ENCODE data around the gene RASGRF2. TPM values are rescaled to one million over a fixed set of nuclear protein-coding genes. Genes with fewer than 3 reads are reported as not detected.

Gene RASGRF2
- total RNA-seq, 4 donors from 2014 or later, result 19.5 to 45.3 (median 34.6) TPM

DNA sequence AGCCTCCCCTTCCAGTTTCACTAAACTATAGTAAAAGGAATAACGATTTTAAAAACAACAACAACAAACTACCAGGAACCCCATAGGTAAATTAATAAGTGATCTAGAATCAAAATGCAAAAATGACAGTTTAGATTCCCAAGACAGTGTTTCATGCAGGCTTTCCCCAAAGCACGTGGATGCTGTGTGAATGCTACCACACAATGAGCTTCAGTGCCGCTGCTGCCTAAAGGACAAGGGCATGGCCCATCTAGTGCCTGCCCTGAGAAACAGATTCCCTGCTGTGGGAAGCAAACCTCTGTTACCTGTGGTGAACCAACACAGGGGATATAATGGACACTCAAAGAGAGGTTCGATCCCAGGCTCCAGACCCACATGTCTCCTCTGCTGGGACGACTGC, 249.2 kb downstream of the RASGRF2 start:
- Histone ChIP-seq H3K27ac (no peak overlapping the region), H3K4me1 (no peaks in the 10 kb centered on the region), H3K4me3 (no peak overlapping the region), H3K27me3 (no peaks in the 10 kb centered on the region), H3K36me3 (peaks cover 0 to 14% (median 0%) of the 10 kb centered on the region in 3 donors), H3K9me3 (no peaks in the 10 kb centered on the region)
- DNase-seq (ENCODE audit: low spot score in 2 of 2), result no peak
- TF ChIP-seq, protein P1, sequence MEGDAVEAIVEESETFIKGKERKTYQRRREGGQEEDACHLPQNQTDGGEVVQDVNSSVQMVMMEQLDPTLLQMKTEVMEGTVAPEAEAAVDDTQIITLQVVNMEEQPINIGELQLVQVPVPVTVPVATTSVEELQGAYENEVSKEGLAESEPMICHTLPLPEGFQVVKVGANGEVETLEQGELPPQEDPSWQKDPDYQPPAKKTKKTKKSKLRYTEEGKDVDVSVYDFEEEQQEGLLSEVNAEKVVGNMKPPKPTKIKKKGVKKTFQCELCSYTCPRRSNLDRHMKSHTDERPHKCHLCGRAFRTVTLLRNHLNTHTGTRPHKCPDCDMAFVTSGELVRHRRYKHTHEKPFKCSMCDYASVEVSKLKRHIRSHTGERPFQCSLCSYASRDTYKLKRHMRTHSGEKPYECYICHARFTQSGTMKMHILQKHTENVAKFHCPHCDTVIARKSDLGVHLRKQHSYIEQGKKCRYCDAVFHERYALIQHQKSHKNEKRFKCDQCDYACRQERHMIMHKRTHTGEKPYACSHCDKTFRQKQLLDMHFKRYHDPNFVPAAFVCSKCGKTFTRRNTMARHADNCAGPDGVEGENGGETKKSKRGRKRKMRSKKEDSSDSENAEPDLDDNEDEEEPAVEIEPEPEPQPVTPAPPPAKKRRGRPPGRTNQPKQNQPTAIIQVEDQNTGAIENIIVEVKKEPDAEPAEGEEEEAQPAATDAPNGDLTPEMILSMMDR (IDR thresholded peaks at IDR 0.05), result no peak
- no peak for TF ChIP-seq EP300 (IDR thresholded peaks at IDR 0.05)
- TF ChIP-seq POLR2A (IDR thresholded peaks at IDR 0.05), result no peak
- WGBS, 2 donors, result 81 to 90% methylated on average over 5 of the region's 5 CpGs

DNA sequence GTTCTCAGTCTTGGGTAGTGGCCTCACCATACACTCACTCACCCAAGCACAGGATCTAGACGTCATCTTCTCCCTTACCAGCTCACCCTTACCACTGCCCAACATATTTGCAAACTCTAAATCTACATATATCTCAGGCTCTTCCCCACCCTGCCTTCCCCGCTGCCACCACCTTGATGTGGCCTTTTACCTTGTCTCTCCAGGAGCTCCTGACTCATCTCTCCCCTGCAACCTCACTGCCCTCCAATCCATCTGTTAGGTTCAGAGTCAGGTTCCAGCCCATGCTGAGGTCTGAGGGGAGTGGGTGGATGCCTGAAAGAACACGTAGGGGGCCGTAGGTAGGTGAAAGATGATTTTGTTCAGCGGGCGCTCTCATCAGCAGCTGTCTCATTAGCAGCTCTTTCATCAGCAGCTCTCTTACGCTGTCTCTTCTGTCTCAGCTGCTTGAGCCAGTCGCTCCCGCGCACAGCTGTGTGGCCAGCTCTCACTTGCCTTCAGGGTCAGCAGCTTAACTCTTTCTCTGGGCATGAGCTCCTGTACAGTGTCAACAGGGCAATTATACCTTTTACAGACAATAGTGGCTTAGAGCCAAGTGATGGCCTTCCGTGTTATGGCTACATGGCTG, 249.8 kb downstream of the RASGRF2 start:
- DNase-seq (ENCODE audit: low spot score in 2 of 2), result no peak
- Histone ChIP-seq H3K27ac (no peak overlapping the region), H3K4me3 (no peak overlapping the region), H3K27me3 (no peaks in the 10 kb centered on the region), H3K4me1 (no peaks in the 10 kb centered on the region), H3K9me3 (no peaks in the 10 kb centered on the region), H3K36me3 (peaks cover 0 to 15% (median 0%) of the 10 kb centered on the region in 3 donors)
- WGBS, 2 donors, result 92 to 93% methylated on average over 11 of the region's 11 CpGs
- TF ChIP-seq, protein P1 (IDR thresholded peaks at IDR 0.05), result no peak
- no peak for TF ChIP-seq EP300 (IDR thresholded peaks at IDR 0.05)
- no peak for TF ChIP-seq POLR2A (IDR thresholded peaks at IDR 0.05)

DNA sequence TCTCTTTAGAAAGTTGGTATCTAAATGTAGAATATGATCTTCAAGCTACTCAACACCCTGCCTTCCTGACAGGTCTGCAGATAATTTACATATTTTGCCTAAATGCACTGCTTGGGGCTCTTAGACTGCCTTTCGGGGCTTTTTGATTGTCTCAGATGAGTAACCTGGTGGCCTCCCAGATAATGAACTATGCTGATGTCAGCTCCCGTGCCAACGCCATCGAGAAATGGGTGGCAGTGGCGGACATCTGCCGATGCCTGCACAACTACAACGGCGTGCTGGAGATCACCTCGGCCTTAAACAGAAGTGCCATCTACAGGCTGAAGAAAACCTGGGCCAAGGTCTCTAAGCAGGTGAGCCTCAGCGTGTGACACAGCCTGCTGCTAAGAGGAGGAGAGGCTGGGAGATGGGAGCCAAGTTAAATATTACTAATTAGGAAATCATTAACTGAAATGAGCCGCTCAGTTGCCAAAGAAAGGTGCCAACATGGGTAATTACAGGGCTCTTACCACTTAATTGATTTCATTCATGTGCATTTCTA, 252.1 kb downstream of the RASGRF2 start:
- H3K4me3 ChIP-seq, result no peak overlapping the region
- peaks cover 0 to 15% (median 0%) of the 10 kb centered on the region in 3 donors for H3K36me3 ChIP-seq
- DNase-seq (ENCODE audit: low spot score in 2 of 2), result no peak
- no peak overlapping the region for H3K27ac ChIP-seq
- H3K9me3 ChIP-seq, result no peaks in the 10 kb centered on the region
- no peak for TF ChIP-seq POLR2A (IDR thresholded peaks at IDR 0.05)
- TF ChIP-seq EP300 (IDR thresholded peaks at IDR 0.05), result no peak
- 86 to 94% methylated on average over 11 of the region's 11 CpGs for WGBS, 2 donors
- no peaks in the 10 kb centered on the region for H3K27me3 ChIP-seq
- H3K4me1 ChIP-seq, result no peaks in the 10 kb centered on the region

DNA sequence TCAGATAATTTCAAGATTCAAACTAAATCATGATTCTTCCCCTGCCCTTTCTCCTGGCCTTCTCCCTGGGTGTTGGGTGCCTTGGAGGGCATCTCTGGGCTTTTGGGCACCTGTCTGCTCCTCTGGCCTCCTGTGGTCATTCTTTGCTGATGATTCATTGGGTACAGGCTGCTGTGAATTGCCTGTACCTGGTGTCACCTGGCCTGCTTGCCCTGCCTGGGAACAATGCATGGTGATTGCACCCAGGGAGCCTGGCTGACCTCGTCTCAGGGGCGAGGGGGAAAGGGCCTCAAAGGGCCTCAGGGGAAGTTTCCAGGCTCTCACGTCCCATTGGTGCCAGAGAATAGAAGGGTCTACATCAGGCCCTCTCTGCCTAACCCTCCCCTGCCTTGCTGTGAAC, 252.9 kb downstream of the RASGRF2 start:
- TF ChIP-seq EP300 (IDR thresholded peaks at IDR 0.05) (no peak), POLR2A (IDR thresholded peaks at IDR 0.05) (no peak)
- TF ChIP-seq, protein P1 (IDR thresholded peaks at IDR 0.05), result no peak
- H3K4me3 ChIP-seq, result no peak overlapping the region
- no peaks in the 10 kb centered on the region for H3K4me1 ChIP-seq
- H3K27me3 ChIP-seq, result no peaks in the 10 kb centered on the region
- H3K9me3 ChIP-seq, result no peaks in the 10 kb centered on the region
- peaks cover 0 to 18% (median 0%) of the 10 kb centered on the region in 3 donors for H3K36me3 ChIP-seq
- 70 to 77% methylated on average over 3 of the region's 3 CpGs for WGBS, 2 donors
- H3K27ac ChIP-seq, result no peak overlapping the region
- no peak for DNase-seq (ENCODE audit: low spot score in 2 of 2)

DNA sequence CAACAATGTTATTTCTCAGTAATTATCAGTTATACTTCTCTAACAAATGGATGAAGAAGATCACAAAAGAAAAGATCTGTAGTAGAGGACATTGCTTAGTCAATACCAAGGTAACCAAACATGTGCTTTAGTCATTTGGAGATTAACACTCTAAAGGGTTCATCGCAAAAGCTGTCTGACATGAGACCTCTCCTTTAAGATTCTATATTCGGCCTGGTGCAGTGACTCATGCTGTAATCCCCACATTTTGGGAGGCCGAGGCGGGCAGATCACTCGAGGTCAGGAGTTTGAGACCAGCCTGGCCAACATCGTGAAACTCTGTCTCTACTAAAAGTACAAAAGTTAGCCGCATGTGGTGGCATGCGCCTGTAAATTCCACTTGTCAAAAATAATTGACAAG, 254.7 kb downstream of the RASGRF2 start:
- Histone ChIP-seq H3K36me3 (peaks cover 0 to 31% (median 0%) of the 10 kb centered on the region in 3 donors), H3K27ac (no peak overlapping the region), H3K4me1 (no peaks in the 10 kb centered on the region), H3K4me3 (no peak overlapping the region), H3K9me3 (no peaks in the 10 kb centered on the region), H3K27me3 (no peaks in the 10 kb centered on the region)
- TF ChIP-seq POLR2A (IDR thresholded peaks at IDR 0.05) (no peak), EP300 (IDR thresholded peaks at IDR 0.05) (no peak)
- TF ChIP-seq, protein P1 (IDR thresholded peaks at IDR 0.05), result no peak
- no peak for DNase-seq (ENCODE audit: low spot score in 2 of 2)
- 85 to 88% methylated on average over 8 of the region's 8 CpGs for WGBS, 2 donors
